H9 (cell line): ENCODE data around the gene NLE1. TPM values are rescaled to one million over a fixed set of nuclear protein-coding genes. Genes with fewer than 3 reads are reported as not detected.

Experiments used
- DNase-seq: peaks from one replicate; pipeline ENCODE4 v3.0.0-alpha.2; 2017
- H2AFZ ChIP-seq: one replicate; pipeline ENCODE4 v1.6.1; 2013; ENCODE audit warnings: mild to moderate bottlenecking, low read length, control low read depth, moderate library complexity
- H2AK5ac ChIP-seq: 2 replicates; pipeline ENCODE4 v1.6.1; 2013; ENCODE audit warnings: low read length, control low read depth, mixed read lengths; ENCODE audit not compliant: insufficient read length
- H2BK120ac ChIP-seq: one replicate; pipeline ENCODE4 v1.6.1; 2013; ENCODE audit warnings: low read depth, mild to moderate bottlenecking, low read length, control low read depth, inconsistent platforms; ENCODE audit not compliant: poor library complexity, severe bottlenecking
- H2BK12ac ChIP-seq: 2 replicates; pipeline ENCODE4 v1.6.1; 2013; ENCODE audit warnings: low read length, control low read depth, mixed read lengths, low read depth; ENCODE audit not compliant: insufficient read length
- H2BK15ac ChIP-seq: 2 replicates; pipeline ENCODE4 v1.6.1; 2013; ENCODE audit warnings: low read depth, low read length, control low read depth
- H2BK20ac ChIP-seq: one replicate; pipeline ENCODE4 v1.6.1; 2013; ENCODE audit warnings: low read depth, mild to moderate bottlenecking, low read length, control low read depth, inconsistent platforms; ENCODE audit not compliant: poor library complexity, severe bottlenecking
- H2BK5ac ChIP-seq: 2 replicates; pipeline ENCODE4 v1.6.1; 2013; ENCODE audit warnings: low read length, control low read depth, mixed read lengths; ENCODE audit not compliant: insufficient read length
- H3K14ac ChIP-seq: 2 replicates; pipeline ENCODE4 v1.6.1; 2013; ENCODE audit warnings: low read length, control low read depth; ENCODE audit not compliant: insufficient read depth
- H3K18ac ChIP-seq: 2 replicates; pipeline ENCODE4 v1.6.1; 2013; ENCODE audit warnings: low read depth, mild to moderate bottlenecking, mixed read lengths, low read length, control low read depth; ENCODE audit not compliant: insufficient read length
- H3K23ac ChIP-seq: 2 replicates; pipeline ENCODE4 v1.6.1; 2013; ENCODE audit warnings: low read length, control low read depth, mixed read lengths, low read depth; ENCODE audit not compliant: insufficient read length
- H3K23me2 ChIP-seq: 2 replicates; pipeline ENCODE4 v1.6.1; 2013; ENCODE audit warnings: low read depth, mild to moderate bottlenecking, mixed read lengths, low read length, control low read depth; ENCODE audit not compliant: insufficient read length, poor library complexity, severe bottlenecking
- H3K27ac ChIP-seq: 2 replicates; pipeline ENCODE4 v1.5.1; 2013; ENCODE audit warnings: low read length, control low read depth, mixed read lengths, low read depth; ENCODE audit not compliant: insufficient read length
- H3K27me3 ChIP-seq: 2 replicates; pipeline ENCODE4 v1.6.1; 2013; ENCODE audit warnings: low read length, control low read depth, inconsistent platforms; ENCODE audit not compliant: insufficient read depth
- H3K4ac ChIP-seq: 2 replicates; pipeline ENCODE4 v1.6.1; 2013; ENCODE audit warnings: low read depth, mild to moderate bottlenecking, control low read depth, inconsistent platforms, low read length, moderate library complexity
- H3K4me1 ChIP-seq: 2 replicates; pipeline ENCODE4 v1.6.1; 2013; ENCODE audit warnings: low read length, control low read depth, inconsistent platforms; ENCODE audit not compliant: insufficient read depth
- H3K4me2 ChIP-seq: 2 replicates; pipeline ENCODE4 v1.6.1; 2013; ENCODE audit warnings: low read length, control low read depth, mixed read lengths; ENCODE audit not compliant: insufficient read length, insufficient read depth
- H3K56ac ChIP-seq: 2 replicates; pipeline ENCODE4 v1.6.1; 2013; ENCODE audit warnings: low read depth, mild to moderate bottlenecking, mixed read lengths, low read length, control low read depth; ENCODE audit not compliant: insufficient read length
- H3K79me1 ChIP-seq: 2 replicates; pipeline ENCODE4 v1.6.1; 2013; ENCODE audit warnings: low read depth, mild to moderate bottlenecking, moderate library complexity, low read length, control low read depth, inconsistent platforms; ENCODE audit not compliant: insufficient read depth, poor library complexity, severe bottlenecking
- H3K79me2 ChIP-seq: 2 replicates; pipeline ENCODE4 v1.6.1; 2013; ENCODE audit warnings: low read length, control low read depth, inconsistent platforms; ENCODE audit not compliant: insufficient read depth
- H3K9ac ChIP-seq: 2 replicates; pipeline ENCODE4 v1.6.1; 2013; ENCODE audit warnings: low read length, control low read depth, mixed read lengths; ENCODE audit not compliant: insufficient read length; ENCODE audit errors: extremely low read depth
- H3K9me3 ChIP-seq: one replicate; pipeline ENCODE4 v1.6.1; 2013; ENCODE audit warnings: low read depth, low read length, inconsistent platforms; ENCODE audit not compliant: control insufficient read depth
- H3T11ph ChIP-seq: one replicate; pipeline ENCODE4 v1.6.1; 2013; ENCODE audit warnings: mild to moderate bottlenecking, low read length, control low read depth, inconsistent platforms
- H4K20me1 ChIP-seq: one replicate; pipeline ENCODE4 v1.6.1; 2013; ENCODE audit not compliant: control insufficient read depth, insufficient read length, insufficient read depth
- H4K5ac ChIP-seq: 2 replicates; pipeline ENCODE4 v1.6.1; 2013; ENCODE audit warnings: low read depth, mild to moderate bottlenecking, mixed read lengths, low read length, control low read depth; ENCODE audit not compliant: insufficient read length
- H4K8ac ChIP-seq: replicated peaks from 2 replicates; pipeline ENCODE4 v1.6.1; 2013; ENCODE audit warnings: low read length, control low read depth, mixed read lengths, low read depth; ENCODE audit not compliant: insufficient read length
- H4K91ac ChIP-seq: 2 replicates; pipeline ENCODE4 v1.6.1; 2013; ENCODE audit warnings: low read depth, mild to moderate bottlenecking, moderate library complexity, mixed read lengths, low read length, control low read depth; ENCODE audit not compliant: insufficient read length
- H3K27ac Mint-ChIP-seq, 3 experiments: 2 replicates in 2 of 3; 3 replicates in 1 of 3; pipeline ENCODE4 v1.8.0; 2020 to 2021; ENCODE audit warnings: mixed read lengths in 3 of 3, mild to moderate bottlenecking in 1 of 3, moderate library complexity in 1 of 3
- H3K27me3 Mint-ChIP-seq: 2 replicates; pipeline ENCODE4 v1.8.0; 2021; ENCODE audit warnings: low read depth, mild to moderate bottlenecking, moderate library complexity, mixed read lengths
- H3K36me3 Mint-ChIP-seq, 3 experiments: 2 replicates in 2 of 3; 3 replicates in 1 of 3; pipeline ENCODE4 v1.8.0; 2020 to 2021; ENCODE audit warnings: low read depth in 3 of 3, mixed read lengths in 3 of 3; ENCODE audit not compliant: insufficient read depth in 1 of 3
- H3K4me1 Mint-ChIP-seq, 2 experiments: 2 replicates each; pipeline ENCODE4 v1.8.0; 2020; ENCODE audit warnings: mixed read lengths in 2 of 2
- H3K4me3 Mint-ChIP-seq, 2 experiments: 2 replicates in 1 of 2; 3 replicates in 1 of 2; pipeline ENCODE4 v1.8.0; 2020 to 2021; ENCODE audit warnings: mild to moderate bottlenecking in 2 of 2, mixed read lengths in 2 of 2, moderate library complexity in 1 of 2
- H3K9me3 Mint-ChIP-seq, 2 experiments: 2 replicates in 1 of 2; 3 replicates in 1 of 2; pipeline ENCODE4 v1.8.0; 2020; ENCODE audit warnings: mild to moderate bottlenecking in 2 of 2, mixed read lengths in 2 of 2, moderate library complexity in 1 of 2
- WGBS: extraction: QIAGEN DNeasy Blood & Tissue Kit; methylation state at CpG from one replicate; pipeline ENCODE4 v1.1.7; 2013; ENCODE audit warnings: missing lambda C conversion rate, low lambda C conversion rate, mixed read lengths; ENCODE audit not compliant: insufficient read length; ENCODE audit errors: extremely low coverage; 5-methylcytosine and 5-hydroxymethylcytosine counted together
- total RNA-seq: library from RNA; stranded (reverse); gene quantifications from 2 replicates; pipeline ENCODE4 v1.2.1, GENCODE V29; 2021
- TF ChIP-seq, protein P1 (sequence below): fragments of 200-600 bp; sonication (generic); conservative IDR thresholded peaks from 3 replicates; pipeline ENCODE4 v1.8.0; 2021; ENCODE audit warnings: antibody characterized with exemption, mild to moderate bottlenecking

NLE1 gene
- total RNA-seq, 1 experiment from 2014 or later = 43.9 TPM

DNA sequence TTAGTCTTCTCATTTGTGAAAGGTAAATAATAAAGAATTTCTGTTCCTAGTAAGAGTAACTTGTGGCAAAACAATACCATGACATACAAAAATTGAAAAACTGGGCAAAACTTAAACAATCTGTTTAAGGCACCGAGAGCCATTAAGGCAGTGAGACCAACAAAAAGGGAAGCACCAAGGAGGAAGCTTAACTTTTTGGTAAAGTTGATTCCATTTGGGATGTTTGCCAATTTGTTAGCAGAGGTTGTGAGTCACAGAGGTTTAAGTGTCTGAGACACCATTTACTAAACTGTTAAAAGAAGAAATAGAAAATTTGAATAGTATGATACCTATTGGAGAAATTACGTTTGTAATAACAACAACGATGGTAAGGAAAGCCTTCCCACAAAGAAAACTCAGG is 47.2 kb upstream of the NLE1 start:
- H3K4me1 Mint-ChIP-seq = no peaks in the 10 kb centered on the region
- no peak for DNase-seq
- no peak overlapping the region for H2BK5ac ChIP-seq

More for the DNA sequence above, 47.2 kb upstream of the NLE1 start:
- Histone ChIP-seq H3K9ac (no peak overlapping the region), H3K23ac (no peak overlapping the region), H3K4me1 (no peaks in the 10 kb centered on the region), H3K14ac (no peak overlapping the region), H4K20me1 (no peaks in the 10 kb centered on the region), H2AFZ (no peak overlapping the region), H3K56ac (no peak overlapping the region), H3K4me2 (no peak overlapping the region), H3K27ac (no peak overlapping the region), H3K23me2 (no peaks in the 10 kb centered on the region), H2BK15ac (no peak overlapping the region), H3T11ph (no peak overlapping the region), H4K91ac (no peak overlapping the region), H3K79me1 (no peaks in the 10 kb centered on the region), H3K27me3 (no peaks in the 10 kb centered on the region), H3K9me3 (no peaks in the 10 kb centered on the region), H4K5ac (no peak overlapping the region), H2BK120ac (no peak overlapping the region), H3K4ac (no peak overlapping the region), H3K79me2 (no peaks in the 10 kb centered on the region), H3K18ac (no peak overlapping the region), H2BK20ac (no peak overlapping the region), H2BK12ac (no peak overlapping the region), H4K8ac (no peak overlapping the region), H2AK5ac (no peak overlapping the region)
- Mint-ChIP-seq H3K4me3 (no peak overlapping the region), H3K27me3 (peaks cover 6% of the 10 kb centered on the region), H3K36me3 (peaks cover 0 to under 1% (median 0%) of the 10 kb centered on the region in 3 experiments; a peak in 3 of 7 replicates), H3K27ac (no peak overlapping the region), H3K9me3 (peaks cover 7 to 10% of the 10 kb centered on the region in 2 experiments; a peak in 3 of 5 replicates)
- no CpG with 5 or more reads among the region's 3 CpGs for WGBS
- TF ChIP-seq, protein P1, sequence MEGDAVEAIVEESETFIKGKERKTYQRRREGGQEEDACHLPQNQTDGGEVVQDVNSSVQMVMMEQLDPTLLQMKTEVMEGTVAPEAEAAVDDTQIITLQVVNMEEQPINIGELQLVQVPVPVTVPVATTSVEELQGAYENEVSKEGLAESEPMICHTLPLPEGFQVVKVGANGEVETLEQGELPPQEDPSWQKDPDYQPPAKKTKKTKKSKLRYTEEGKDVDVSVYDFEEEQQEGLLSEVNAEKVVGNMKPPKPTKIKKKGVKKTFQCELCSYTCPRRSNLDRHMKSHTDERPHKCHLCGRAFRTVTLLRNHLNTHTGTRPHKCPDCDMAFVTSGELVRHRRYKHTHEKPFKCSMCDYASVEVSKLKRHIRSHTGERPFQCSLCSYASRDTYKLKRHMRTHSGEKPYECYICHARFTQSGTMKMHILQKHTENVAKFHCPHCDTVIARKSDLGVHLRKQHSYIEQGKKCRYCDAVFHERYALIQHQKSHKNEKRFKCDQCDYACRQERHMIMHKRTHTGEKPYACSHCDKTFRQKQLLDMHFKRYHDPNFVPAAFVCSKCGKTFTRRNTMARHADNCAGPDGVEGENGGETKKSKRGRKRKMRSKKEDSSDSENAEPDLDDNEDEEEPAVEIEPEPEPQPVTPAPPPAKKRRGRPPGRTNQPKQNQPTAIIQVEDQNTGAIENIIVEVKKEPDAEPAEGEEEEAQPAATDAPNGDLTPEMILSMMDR = no peak
